ENCODE data around the gene CREB5. TPM values are rescaled to one million over a fixed set of nuclear protein-coding genes. Genes with fewer than 3 reads are reported as not detected.
A peak's percentile ranks its signal among the peaks of the same experiment; 100 is the strongest.

CREB5 gene
- total RNA-seq, 1 donor from 2014 or later = 4.6 TPM

DNA sequence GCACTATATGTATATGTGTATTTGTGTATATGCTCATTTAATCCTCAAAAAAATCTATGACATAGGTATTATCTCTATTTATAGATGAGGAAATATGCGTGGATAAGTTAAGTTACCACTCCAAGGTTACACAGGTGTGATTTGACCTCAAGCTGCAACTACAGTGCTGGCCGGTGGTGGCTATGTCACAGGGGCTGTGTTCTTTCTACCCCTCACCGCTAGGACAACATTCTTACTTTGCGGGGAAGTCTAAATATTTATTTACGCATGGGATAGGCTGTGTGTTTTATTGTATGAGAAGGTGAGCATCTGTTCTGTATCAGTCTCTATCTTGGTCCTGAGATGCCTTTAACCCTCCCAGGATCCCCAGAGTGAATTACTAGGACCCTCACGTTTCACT, 60.0 kb downstream of the CREB5 start:
- Mint-ChIP-seq H3K27ac (peak overlapping the region; percentile 29), H3K4me1 (ENCODE audit: low read depth) (peaks cover 20% of the 10 kb centered on the region), H3K9me3 (ENCODE audit: low read depth) (peaks cover 6% of the 10 kb centered on the region), H3K36me3 (ENCODE audit: insufficient read depth) (no peaks in the 10 kb centered on the region), H3K27me3 (peaks cover 18% of the 10 kb centered on the region), H3K4me3 (ENCODE audit: low read depth) (no peak overlapping the region)
- TF ChIP-seq CTCF (IDR thresholded peaks at IDR 0.05; ENCODE audit: unreplicated experiment) = peak; percentile 37
- DNase-seq (ENCODE audit: low spot score, unreplicated experiment) = no peak

DNA sequence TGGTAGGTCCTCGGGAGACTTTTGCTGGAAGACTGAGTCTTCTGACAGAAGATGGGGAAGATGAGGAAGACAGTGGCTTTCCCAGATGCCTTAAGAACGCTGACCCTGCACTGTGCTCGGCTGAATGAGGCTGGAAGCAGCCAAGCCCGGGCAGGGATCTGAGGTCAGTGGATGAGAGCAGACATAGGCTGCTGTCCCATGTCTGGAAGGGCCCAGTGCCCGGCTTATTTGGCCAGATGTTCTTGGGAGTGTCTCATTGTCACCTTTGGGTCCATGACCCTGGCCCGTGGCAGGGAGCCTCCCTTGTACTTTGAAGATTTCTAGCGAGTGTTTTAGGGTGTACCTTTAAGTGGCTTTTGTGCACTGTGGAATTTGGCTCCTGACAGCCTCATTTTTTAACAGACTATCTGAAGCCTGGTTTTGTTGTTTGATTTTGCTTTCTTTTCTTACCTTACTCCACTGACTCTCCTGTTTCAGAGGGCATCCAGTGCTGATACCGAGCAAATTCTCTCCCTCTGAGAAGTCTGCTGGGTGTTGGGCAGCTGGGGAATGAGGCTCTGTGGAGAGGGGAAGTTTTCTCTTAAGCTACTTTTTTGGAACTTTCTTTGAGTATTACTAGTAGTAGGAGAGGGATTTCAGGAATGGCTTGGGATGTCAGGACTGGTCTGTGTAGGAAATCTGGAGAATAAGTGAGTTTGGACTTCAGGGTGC, 61.4 kb downstream of the CREB5 start:
- peaks cover 18% of the 10 kb centered on the region for H3K27me3 Mint-ChIP-seq
- H3K4me3 Mint-ChIP-seq (ENCODE audit: low read depth) = no peak overlapping the region
- no peak for TF ChIP-seq CTCF (IDR thresholded peaks at IDR 0.05; ENCODE audit: unreplicated experiment)
- H3K27ac Mint-ChIP-seq = no peak overlapping the region
- peaks cover 6% of the 10 kb centered on the region for H3K9me3 Mint-ChIP-seq (ENCODE audit: low read depth)
- no peaks in the 10 kb centered on the region for H3K36me3 Mint-ChIP-seq (ENCODE audit: insufficient read depth)
- peaks cover 22% of the 10 kb centered on the region for H3K4me1 Mint-ChIP-seq (ENCODE audit: low read depth)
- no peak for DNase-seq (ENCODE audit: low spot score, unreplicated experiment)

- Mint-ChIP-seq H3K27ac (no peak overlapping the region), H3K4me3 (ENCODE audit: low read depth) (no peak overlapping the region), H3K27me3 (peaks cover 21% of the 10 kb centered on the region), H3K4me1 (ENCODE audit: low read depth) (peaks cover 22% of the 10 kb centered on the region), H3K36me3 (ENCODE audit: insufficient read depth) (no peaks in the 10 kb centered on the region), H3K9me3 (ENCODE audit: low read depth) (peaks cover 6% of the 10 kb centered on the region)
- DNase-seq (ENCODE audit: low spot score, unreplicated experiment) = no peak
- TF ChIP-seq CTCF (IDR thresholded peaks at IDR 0.05; ENCODE audit: unreplicated experiment) = no peak
These were observed 61.9 kb downstream of the CREB5 start for GRCh38 chr7:28474282-28474638.

DNA sequence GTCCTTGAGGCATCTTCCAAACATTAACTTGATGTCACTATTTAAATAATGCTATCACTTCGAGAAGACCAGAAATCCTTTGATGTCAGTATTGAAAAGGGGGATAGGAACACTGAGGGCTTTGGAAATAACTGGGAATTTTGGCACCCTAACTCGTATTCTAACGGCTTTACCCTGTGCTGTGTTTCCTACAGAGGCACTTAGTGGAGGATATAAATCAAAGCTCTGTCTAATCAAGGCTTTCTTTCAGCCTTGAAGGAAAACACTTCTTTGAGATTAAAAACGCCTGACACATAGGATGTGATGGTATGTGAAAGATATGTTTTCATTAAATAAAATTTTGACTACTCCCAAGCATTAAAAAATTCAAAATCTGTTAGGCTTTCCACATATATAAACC, 62.3 kb downstream of the CREB5 start:
- Mint-ChIP-seq H3K4me1 (ENCODE audit: low read depth) (peaks cover 22% of the 10 kb centered on the region), H3K4me3 (ENCODE audit: low read depth) (no peak overlapping the region), H3K9me3 (ENCODE audit: low read depth) (peaks cover 6% of the 10 kb centered on the region), H3K36me3 (ENCODE audit: insufficient read depth) (no peaks in the 10 kb centered on the region), H3K27me3 (peaks cover 24% of the 10 kb centered on the region), H3K27ac (no peak overlapping the region)
- no peak for TF ChIP-seq CTCF (IDR thresholded peaks at IDR 0.05; ENCODE audit: unreplicated experiment)
- DNase-seq (ENCODE audit: low spot score, unreplicated experiment) = no peak

- Mint-ChIP-seq H3K27me3 (peaks cover 37% of the 10 kb centered on the region), H3K36me3 (ENCODE audit: insufficient read depth) (no peaks in the 10 kb centered on the region), H3K27ac (no peak overlapping the region), H3K4me1 (ENCODE audit: low read depth) (peaks cover 26% of the 10 kb centered on the region), H3K4me3 (ENCODE audit: low read depth) (no peak overlapping the region), H3K9me3 (ENCODE audit: low read depth) (no peaks in the 10 kb centered on the region)
- DNase-seq (ENCODE audit: low spot score, unreplicated experiment) = no peak
- no peak for TF ChIP-seq CTCF (IDR thresholded peaks at IDR 0.05; ENCODE audit: unreplicated experiment)
These were observed 64.7 kb downstream of the CREB5 start for GRCh38 chr7:28477041-28477442.

All from progenitor cell of endocrine pancreas (in vitro differentiated cells).